ENCODE measurements around the gene MAP1B.

- TF ChIP-seq CTCF (IDR thresholded peaks at IDR 0.05; ENCODE audit: low read length) = no peak
- TF ChIP-seq EZH2 (IDR thresholded peaks at IDR 0.05; ENCODE audit: borderline replicate concordance, low read length) = no peak
These were observed 40.6 kb upstream of the MAP1B start for GRCh38 chr5:72066705-72067107.

Data from OCI-LY1 (cell line).